MCF 10A (cell line): Measurements from ENCODE around the gene LTBP4. TPM values are rescaled to one million over a fixed set of nuclear protein-coding genes. Genes with fewer than 3 reads are reported as not detected.
A peak's percentile ranks its signal among the peaks of the same experiment; 100 is the strongest.

Source experiments
- BruUV-seq: library from RNA; stranded (reverse); fragments of 400-500 nt; replicated peaks from 2 replicates; lab custom pipeline; 2021; lab: Mats Ljungman, UMichigan
- CTCF ChIA-PET: fragments of 300-600 bp; sonication (Branson Sonifier 250); formaldehyde crosslinking; extraction: SDS; loops from one replicate; lab custom pipeline; 2021; ENCODE audit warnings: antibody characterized with exemption, inconsistent platforms; lab: Yijun Ruan, JAX
- POLR2A ChIA-PET: fragments of 300-600, 350-650 bp; sonication (Branson Sonifier 250); formaldehyde crosslinking; extraction: SDS; loops from one replicate; lab custom pipeline; 2020; ENCODE audit warnings: antibody characterized with exemption, inconsistent platforms; lab: Yijun Ruan, JAX
- DNase-seq: peaks from one replicate; pipeline ENCODE4 v3.0.0-alpha.2; 2018; ENCODE audit not compliant: unreplicated experiment
- H3K27ac Mint-ChIP-seq: one replicate; pipeline ENCODE4 v1.8.0; 2022; ENCODE audit warnings: mild to moderate bottlenecking, low read depth, mixed read lengths; ENCODE audit not compliant: unreplicated experiment
- H3K27me3 Mint-ChIP-seq: one replicate; pipeline ENCODE4 v1.8.0; 2022; ENCODE audit warnings: mixed read lengths; ENCODE audit not compliant: insufficient read depth, unreplicated experiment
- H3K36me3 Mint-ChIP-seq: one replicate; pipeline ENCODE4 v1.8.0; 2022; ENCODE audit warnings: mild to moderate bottlenecking, moderate library complexity, mixed read lengths; ENCODE audit not compliant: insufficient read depth, unreplicated experiment
- H3K4me1 Mint-ChIP-seq: one replicate; pipeline ENCODE4 v1.8.0; 2022; ENCODE audit warnings: mixed read lengths; ENCODE audit not compliant: insufficient read depth, unreplicated experiment
- H3K4me3 Mint-ChIP-seq: one replicate; pipeline ENCODE4 v1.8.0; 2022; ENCODE audit warnings: mild to moderate bottlenecking, moderate library complexity, mixed read lengths; ENCODE audit not compliant: unreplicated experiment
- H3K9me3 Mint-ChIP-seq: one replicate; pipeline ENCODE4 v1.8.0; 2022; ENCODE audit warnings: mixed read lengths; ENCODE audit not compliant: unreplicated experiment
- intact Hi-C: fragments of 100-400 bp; cut with micrococcal nuclease; formaldehyde crosslinking; loops from 2 replicates; pipeline ENCODE4 v1.14.1; 2022
- total RNA-seq: library from RNA; stranded (reverse); gene quantifications from 2 replicates; pipeline ENCODE4 v1.2.3, GENCODE V29; 2022
- TF ChIP-seq, protein P1 (sequence below): fragments of 200-600 bp; IDR thresholded peaks from one replicate; pipeline ENCODE4 v1.8.0; 2022; ENCODE audit warnings: antibody characterized with exemption, mild to moderate bottlenecking; ENCODE audit not compliant: unreplicated experiment

Gene LTBP4
- total RNA-seq, 1 experiment from 2014 or later = 76.4 TPM

DNA sequence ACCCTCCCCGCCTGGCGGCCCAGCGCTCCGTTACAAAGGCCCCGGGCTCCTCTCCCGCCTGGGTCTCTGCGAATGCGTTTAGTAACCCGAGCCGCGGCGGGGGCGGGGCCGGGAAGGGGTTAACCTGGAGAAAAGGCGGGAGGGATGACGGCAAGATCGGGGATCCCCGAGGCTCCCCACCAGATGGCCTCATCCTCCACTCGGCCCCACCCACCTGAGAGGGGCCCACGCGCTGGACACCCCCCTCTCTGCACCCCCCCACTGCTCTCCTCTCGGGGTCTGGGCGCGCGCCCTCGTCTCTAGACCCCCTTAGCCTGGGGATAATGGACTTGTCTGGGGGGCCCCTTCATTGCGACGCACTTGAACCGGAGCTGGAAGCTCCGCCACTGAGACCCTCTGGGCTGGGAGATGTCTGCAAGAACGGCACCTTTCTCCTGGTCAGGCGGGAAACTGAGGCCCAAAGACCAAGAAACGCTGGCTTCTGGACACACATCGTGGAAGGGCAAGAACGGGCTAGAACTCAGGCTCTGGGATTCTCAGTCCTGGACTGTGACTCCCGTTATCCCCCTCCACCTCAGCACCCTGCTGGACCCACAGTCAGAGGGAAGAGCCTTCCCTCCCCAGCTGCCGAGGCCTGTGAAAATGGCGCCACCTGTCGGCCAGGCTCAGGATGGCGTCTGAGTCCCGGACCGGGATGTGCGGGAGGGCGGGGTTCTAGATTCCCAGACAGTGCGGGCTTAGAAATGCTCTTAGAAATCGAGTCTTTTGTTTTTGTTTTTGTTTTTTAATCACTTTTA, 2.9 kb upstream of the LTBP4 start:
- H3K27me3 Mint-ChIP-seq = no peaks in the 10 kb centered on the region
- H3K27ac Mint-ChIP-seq = no peak overlapping the region
- ChIA-PET CTCF (interaction anchor here (0.5 to 3.4 kb wide), 13 partner anchors 8 to 293 kb away, joined by 3 to 35 read pairs (median 4); partner anchors contain the start of gene BLVRB), POLR2A (interaction anchor here (1.1 to 3.0 kb wide), 3 partner anchors 28 to 134 kb away, joined by 3 to 20 read pairs (median 4); partner anchors contain the start of genes BLVRB, COQ8B and ITPKC)
- H3K9me3 Mint-ChIP-seq = no peaks in the 10 kb centered on the region
- no peaks in the 10 kb centered on the region for H3K36me3 Mint-ChIP-seq
- BruUV-seq = no TSS peak
- TF ChIP-seq, protein P1, sequence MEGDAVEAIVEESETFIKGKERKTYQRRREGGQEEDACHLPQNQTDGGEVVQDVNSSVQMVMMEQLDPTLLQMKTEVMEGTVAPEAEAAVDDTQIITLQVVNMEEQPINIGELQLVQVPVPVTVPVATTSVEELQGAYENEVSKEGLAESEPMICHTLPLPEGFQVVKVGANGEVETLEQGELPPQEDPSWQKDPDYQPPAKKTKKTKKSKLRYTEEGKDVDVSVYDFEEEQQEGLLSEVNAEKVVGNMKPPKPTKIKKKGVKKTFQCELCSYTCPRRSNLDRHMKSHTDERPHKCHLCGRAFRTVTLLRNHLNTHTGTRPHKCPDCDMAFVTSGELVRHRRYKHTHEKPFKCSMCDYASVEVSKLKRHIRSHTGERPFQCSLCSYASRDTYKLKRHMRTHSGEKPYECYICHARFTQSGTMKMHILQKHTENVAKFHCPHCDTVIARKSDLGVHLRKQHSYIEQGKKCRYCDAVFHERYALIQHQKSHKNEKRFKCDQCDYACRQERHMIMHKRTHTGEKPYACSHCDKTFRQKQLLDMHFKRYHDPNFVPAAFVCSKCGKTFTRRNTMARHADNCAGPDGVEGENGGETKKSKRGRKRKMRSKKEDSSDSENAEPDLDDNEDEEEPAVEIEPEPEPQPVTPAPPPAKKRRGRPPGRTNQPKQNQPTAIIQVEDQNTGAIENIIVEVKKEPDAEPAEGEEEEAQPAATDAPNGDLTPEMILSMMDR = peak; percentile 96
- DNase-seq = peak; percentile 94
- peaks cover 44% of the 10 kb centered on the region for H3K4me1 Mint-ChIP-seq
- H3K4me3 Mint-ChIP-seq = peak overlapping the region; percentile 54
- intact Hi-C loops = loop anchor here (1.0 kb wide), 6 partner anchors 28 to 293 kb away; no protein-coding TSS in a partner anchor

DNA sequence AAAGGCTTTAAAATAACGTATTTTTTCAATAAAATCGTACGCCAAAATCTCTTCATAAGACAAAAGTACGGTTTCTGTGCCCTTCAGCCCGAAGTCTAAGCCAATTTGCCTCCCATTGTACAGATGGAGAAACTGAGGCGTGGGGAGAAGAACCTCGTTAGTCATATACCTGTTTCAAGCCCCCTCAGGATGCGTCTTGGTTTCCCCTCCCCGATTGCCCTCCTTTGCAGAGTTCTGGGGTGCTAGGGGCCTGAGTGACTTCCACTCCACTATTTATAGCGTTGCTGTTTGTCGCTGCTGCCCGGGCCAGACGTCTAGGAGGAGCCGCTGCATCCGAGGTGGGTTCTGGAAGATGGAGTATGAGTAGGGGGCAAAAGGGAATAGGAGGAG, 2.3 kb upstream of the LTBP4 start:
- CTCF ChIA-PET = interaction anchor here (0.6 to 3.4 kb wide), 12 partner anchors 8 to 343 kb away, joined by 3 to 35 read pairs (median 5); partner anchors contain the start of gene BLVRB

DNA sequence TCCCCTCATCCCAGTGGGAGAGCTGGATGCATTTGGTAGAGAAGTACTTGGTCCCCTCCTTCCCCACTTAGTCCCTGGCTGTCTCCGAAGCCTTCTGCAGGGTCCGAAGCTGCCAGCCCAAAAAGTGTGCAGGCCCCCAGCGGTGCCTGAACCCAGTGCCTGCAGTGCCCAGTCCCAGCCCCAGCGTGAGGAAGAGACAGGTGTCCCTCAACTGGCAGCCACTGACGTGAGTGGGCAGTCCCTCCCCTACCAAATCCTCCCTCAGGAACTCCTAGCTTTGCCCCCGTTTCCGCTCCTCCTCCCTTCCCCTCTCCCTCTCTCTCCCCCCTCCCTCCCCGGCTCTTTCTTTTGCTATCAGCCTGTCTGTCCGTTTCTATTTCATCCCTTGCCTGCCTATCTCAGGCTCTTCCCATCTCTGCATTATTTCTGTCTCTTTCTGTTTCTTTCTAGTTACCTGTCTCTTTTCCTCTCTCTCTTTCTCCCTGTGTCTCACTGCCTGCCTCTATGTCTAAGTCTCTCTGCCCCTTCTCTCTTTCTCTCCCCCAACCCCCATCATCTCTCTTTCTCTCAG, 1.8 kb upstream of the LTBP4 start:
- intact Hi-C loops = no loop called here
- no peak for DNase-seq
- BruUV-seq = no TSS peak
- Mint-ChIP-seq H3K27me3 (no peaks in the 10 kb centered on the region), H3K9me3 (no peaks in the 10 kb centered on the region), H3K4me3 (no peak overlapping the region), H3K4me1 (peaks cover 47% of the 10 kb centered on the region), H3K27ac (peak overlapping the region; percentile 20), H3K36me3 (no peaks in the 10 kb centered on the region)
- TF ChIP-seq, protein P1 = no peak
- ChIA-PET POLR2A (interaction anchor here (1.1 to 3.0 kb wide), 4 partner anchors 12 to 135 kb away, joined by 3 to 20 read pairs (median 4); partner anchors contain the start of genes BLVRB, COQ8B and ITPKC), CTCF (interaction anchor here (0.5 to 3.4 kb wide), 15 partner anchors 17 to 1899 kb away, joined by 3 to 35 read pairs (median 5); partner anchors contain the start of gene BLVRB)

More for the DNA sequence above, 2.3 kb upstream of the LTBP4 start:
- TF ChIP-seq, protein P1 = no peak
- Mint-ChIP-seq H3K4me3 (no peak overlapping the region), H3K27me3 (no peaks in the 10 kb centered on the region), H3K9me3 (no peaks in the 10 kb centered on the region), H3K36me3 (no peaks in the 10 kb centered on the region), H3K4me1 (peaks cover 46% of the 10 kb centered on the region), H3K27ac (no peak overlapping the region)
- no peak for DNase-seq
- BruUV-seq = no TSS peak
- intact Hi-C loops = loop anchor here (1.0 kb wide), 6 partner anchors 29 to 294 kb away; no protein-coding TSS in a partner anchor
- POLR2A ChIA-PET = interaction anchor here (1.1 to 3.0 kb wide), 3 partner anchors 28 to 134 kb away, joined by 3 to 20 read pairs (median 4); partner anchors contain the start of genes BLVRB, COQ8B and ITPKC
